Gastrocnemius medialis (tissue), 4 donors: ENCODE data around the gene KCNQ2. TPM values are rescaled to one million over a fixed set of nuclear protein-coding genes. Genes with fewer than 3 reads are reported as not detected.

Source experiments
- ATAC-seq, 2 donors: fragments of 150-250 bp; one replicate each; pipeline ENCODE4 v1.9.1; 2016
- DNase-seq, 2 donors: peaks; one replicate each; pipeline ENCODE4 v3.0.0-alpha.2; 2019
- H3K27ac ChIP-seq, 4 donors: fragments of 200-600 bp; sonication (generic); 1 replicate in 1 of 4; 2 replicates in 3 of 4; pipeline ENCODE4 v1.5.1; 2016 to 2018; ENCODE audit warnings: mild to moderate bottlenecking in 2 of 4, moderate library complexity in 1 of 4
- H3K27me3 ChIP-seq, 3 donors: fragments of 200-600 bp; sonication (generic) in 2 of 3; 1 replicate in 1 of 3; 2 replicates in 2 of 3; pipeline versions ENCODE4 v1.5.1 to v1.6.0; 2016 to 2019; ENCODE audit warnings: mild to moderate bottlenecking in 1 of 3, moderate library complexity in 1 of 3
- H3K36me3 ChIP-seq, 2 donors: fragments of 200-600 bp; sonication (generic) in 1 of 2; one replicate each; pipeline ENCODE4 v1.5.1; 2017 to 2018
- H3K4me1 ChIP-seq, 2 donors: fragments of 200-600 bp; sonication (generic) in 1 of 2; one replicate each; pipeline ENCODE4 v1.5.1; 2016 to 2017; ENCODE audit warnings: mild to moderate bottlenecking in 2 of 2
- H3K4me3 ChIP-seq, 4 donors: fragments of 200-600 bp; sonication (generic) in 3 of 4; 1 replicate in 1 of 4; 2 replicates in 3 of 4; pipeline ENCODE4 v1.5.1; 2016 to 2019; ENCODE audit warnings: mild to moderate bottlenecking in 2 of 4
- H3K9me3 ChIP-seq, 3 donors: fragments of 200-600 bp; sonication (generic) in 2 of 3; 1 replicate in 1 of 3; 2 replicates in 2 of 3; pipeline ENCODE4 v1.5.1; 2016 to 2019
- POLR2A ChIP-seq, 2 donors: fragments of 450-650 bp; IDR thresholded peaks; one replicate each; pipeline ENCODE4 v1.6.1; 2017; ENCODE audit warnings: antibody characterized with exemption in 2 of 2, mild to moderate bottlenecking in 2 of 2, moderate library complexity in 2 of 2
- in situ Hi-C, 4 donors: fragments of 200-750 bp; cut with MboI; loops; one replicate each; pipeline versions ENCODE4 v1.15.0 to v1.8.0; 2017; ENCODE audit warnings: low sequenced_read_pairs in 4 of 4
- intact Hi-C: fragments of 100-400 bp; cut with DNase I; formaldehyde crosslinking; loops from one replicate; pipeline ENCODE4 v1.15.1; 2023; ENCODE audit warnings: low total_unique reads
- total RNA-seq, 4 donors: library from RNA; depleted of rRNA; stranded (reverse); fragments of >200 nt; gene quantifications; one replicate each; pipeline versions ENCODE4 v1.1.0 to v1.2.3, GENCODE V29; 2016
- TF ChIP-seq, protein P1 (sequence below), 5 experiments: fragments of 450-650 bp in 3 of 5; fragments of 200-600 bp in 2 of 5; sonication (generic) in 2 of 5; IDR thresholded peaks in 4 of 5; conservative IDR thresholded peaks in 1 of 5; 1 replicate in 4 of 5; 2 replicates in 1 of 5; pipeline ENCODE4 v1.5.1; 2016 to 2019; ENCODE audit warnings: antibody characterized with exemption in 5 of 5, mild to moderate bottlenecking in 3 of 5, moderate library complexity in 3 of 5

Gene KCNQ2
- total RNA-seq, 4 donors from 2014 or later = not detected

GRCh38 chr20:63377951-63378381 is 94.5 kb downstream of the KCNQ2 start:
- no peak for DNase-seq
- ATAC-seq = no peak
- intact Hi-C loops (no loop called here), in situ Hi-C loops (no loop called here)
- Histone ChIP-seq H3K36me3 (no peaks in the 10 kb centered on the region), H3K4me3 (no peak overlapping the region), H3K9me3 (no peaks in the 10 kb centered on the region), H3K4me1 (no peaks in the 10 kb centered on the region), H3K27me3 (peaks cover 33 to 54% (median 39%) of the 10 kb centered on the region in 3 donors), H3K27ac (no peak overlapping the region)
- TF ChIP-seq, protein P1, sequence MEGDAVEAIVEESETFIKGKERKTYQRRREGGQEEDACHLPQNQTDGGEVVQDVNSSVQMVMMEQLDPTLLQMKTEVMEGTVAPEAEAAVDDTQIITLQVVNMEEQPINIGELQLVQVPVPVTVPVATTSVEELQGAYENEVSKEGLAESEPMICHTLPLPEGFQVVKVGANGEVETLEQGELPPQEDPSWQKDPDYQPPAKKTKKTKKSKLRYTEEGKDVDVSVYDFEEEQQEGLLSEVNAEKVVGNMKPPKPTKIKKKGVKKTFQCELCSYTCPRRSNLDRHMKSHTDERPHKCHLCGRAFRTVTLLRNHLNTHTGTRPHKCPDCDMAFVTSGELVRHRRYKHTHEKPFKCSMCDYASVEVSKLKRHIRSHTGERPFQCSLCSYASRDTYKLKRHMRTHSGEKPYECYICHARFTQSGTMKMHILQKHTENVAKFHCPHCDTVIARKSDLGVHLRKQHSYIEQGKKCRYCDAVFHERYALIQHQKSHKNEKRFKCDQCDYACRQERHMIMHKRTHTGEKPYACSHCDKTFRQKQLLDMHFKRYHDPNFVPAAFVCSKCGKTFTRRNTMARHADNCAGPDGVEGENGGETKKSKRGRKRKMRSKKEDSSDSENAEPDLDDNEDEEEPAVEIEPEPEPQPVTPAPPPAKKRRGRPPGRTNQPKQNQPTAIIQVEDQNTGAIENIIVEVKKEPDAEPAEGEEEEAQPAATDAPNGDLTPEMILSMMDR (IDR thresholded peaks at IDR 0.05 in 4 of 5, conservative IDR thresholded peaks at IDR 0.05 in 1 of 5) = no peak
- no peak for TF ChIP-seq POLR2A (IDR thresholded peaks at IDR 0.05)

DNA sequence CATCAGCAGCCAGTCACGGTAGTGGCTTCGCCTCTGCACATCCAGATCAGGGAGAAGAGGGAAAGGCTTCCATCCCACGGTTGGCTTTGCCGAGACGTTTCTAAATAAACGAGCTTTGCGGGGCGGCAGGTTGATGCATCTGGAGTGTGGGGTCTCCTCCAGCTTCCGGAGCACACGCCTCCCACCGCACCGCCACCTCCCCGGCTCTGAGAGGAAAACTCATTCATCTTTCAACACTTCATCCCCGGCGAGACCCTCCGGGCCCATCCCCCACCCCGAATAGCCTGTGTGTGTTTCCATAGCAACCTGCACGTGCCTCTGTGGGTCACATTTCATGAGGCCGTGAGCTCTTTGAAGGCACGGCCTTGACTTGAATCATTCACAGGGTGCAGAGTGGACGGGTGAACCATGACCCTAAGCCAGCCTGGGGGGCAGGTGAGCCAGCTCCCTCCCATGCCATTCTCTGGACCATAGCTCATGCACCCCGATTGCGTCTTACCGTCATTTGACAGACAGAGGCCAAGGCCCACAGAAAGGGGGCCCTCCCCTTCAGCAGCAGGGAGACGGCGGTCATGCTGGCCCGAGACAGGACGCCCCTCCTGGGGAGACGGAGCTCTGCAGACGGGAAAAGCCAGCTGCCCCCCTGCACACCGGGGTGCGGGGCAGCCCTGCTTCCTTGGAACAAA is 95.1 kb downstream of the KCNQ2 start:
- Histone ChIP-seq H3K4me3 (no peak overlapping the region), H3K36me3 (no peaks in the 10 kb centered on the region), H3K27me3 (peaks cover 28 to 48% (median 36%) of the 10 kb centered on the region in 3 donors), H3K27ac (no peak overlapping the region), H3K9me3 (no peaks in the 10 kb centered on the region), H3K4me1 (no peaks in the 10 kb centered on the region)
- DNase-seq (no peak), ATAC-seq (no peak)
- TF ChIP-seq, protein P1 (IDR thresholded peaks at IDR 0.05 in 4 of 5, conservative IDR thresholded peaks at IDR 0.05 in 1 of 5) = no peak
- no peak for TF ChIP-seq POLR2A (IDR thresholded peaks at IDR 0.05)
- intact Hi-C loops = no loop called here
- in situ Hi-C loops = no loop called here

GRCh38 chr20:63376283-63377250 is 95.9 kb downstream of the KCNQ2 start:
- no peak for DNase-seq
- in situ Hi-C loops (no loop called here), intact Hi-C loops (no loop called here)
- Histone ChIP-seq H3K27ac (no peak overlapping the region), H3K9me3 (no peaks in the 10 kb centered on the region), H3K4me1 (no peaks in the 10 kb centered on the region), H3K27me3 (peaks cover 28 to 40% (median 31%) of the 10 kb centered on the region in 3 donors), H3K36me3 (no peaks in the 10 kb centered on the region), H3K4me3 (no peak overlapping the region)
- TF ChIP-seq, protein P1 (IDR thresholded peaks at IDR 0.05 in 4 of 5, conservative IDR thresholded peaks at IDR 0.05 in 1 of 5) = no peak
- no peak for TF ChIP-seq POLR2A (IDR thresholded peaks at IDR 0.05)
- no peak for ATAC-seq

GRCh38 chr20:63375438-63375837 is 97.0 kb downstream of the KCNQ2 start:
- H3K27ac ChIP-seq = no peak overlapping the region
- H3K4me1 ChIP-seq = peaks cover 0 to 4% of the 10 kb centered on the region in 2 donors
- TF ChIP-seq, protein P1 (IDR thresholded peaks at IDR 0.05 in 4 of 5, conservative IDR thresholded peaks at IDR 0.05 in 1 of 5) = no peak
- TF ChIP-seq POLR2A (IDR thresholded peaks at IDR 0.05) = no peak
- no peaks in the 10 kb centered on the region for H3K36me3 ChIP-seq
- H3K9me3 ChIP-seq = no peaks in the 10 kb centered on the region
- intact Hi-C loops = no loop called here
- H3K4me3 ChIP-seq = no peak overlapping the region
- ATAC-seq = no peak
- no peak for DNase-seq
- peaks cover 28 to 33% (median 33%) of the 10 kb centered on the region in 3 donors for H3K27me3 ChIP-seq
- in situ Hi-C loops = no loop called here
